Neutrophil (primary cell): ENCODE measurements around the gene PLEKHH3.

Source experiments
- H3K27ac ChIP-seq: fragments of 200-600 bp; sonication (generic); 2 replicates; pipeline ENCODE4 v1.5.1; 2016; ENCODE audit warnings: mild to moderate bottlenecking, moderate library complexity
- H3K27me3 ChIP-seq: fragments of 200-600 bp; sonication (generic); 2 replicates; pipeline ENCODE4 v1.6.0; 2016; ENCODE audit warnings: mild to moderate bottlenecking
- H3K36me3 ChIP-seq: fragments of 200-600 bp; sonication (generic); 2 replicates; pipeline ENCODE4 v1.5.1; 2017
- H3K4me1 ChIP-seq, 2 experiments: fragments of 200-600 bp in 1 of 2; sonication (generic) in 1 of 2; 1 replicate in 1 of 2; 2 replicates in 1 of 2; pipeline versions ENCODE4 v1.5.1 to v1.6.1; 2013 to 2016; ENCODE audit warnings: low read depth in 1 of 2, low read length in 1 of 2, mild to moderate bottlenecking in 1 of 2, moderate library complexity in 1 of 2; ENCODE audit not compliant: control insufficient read depth in 1 of 2, insufficient read depth in 1 of 2
- H3K4me3 ChIP-seq, 2 experiments: fragments of 200-600 bp in 1 of 2; sonication (generic) in 1 of 2; 1 replicate in 1 of 2; 2 replicates in 1 of 2; pipeline ENCODE4 v1.5.1; 2013 to 2016; ENCODE audit warnings: low read depth in 1 of 2, low read length in 1 of 2, mild to moderate bottlenecking in 1 of 2, moderate library complexity in 1 of 2
- H3K9me3 ChIP-seq: fragments of 200-600 bp; sonication (generic); 2 replicates; pipeline ENCODE4 v1.5.1; 2016
- TF ChIP-seq, protein P1 (sequence below): fragments of 200-600 bp; sonication (generic); IDR thresholded peaks from 2 replicates; pipeline ENCODE4 v1.5.1; 2016; ENCODE audit warnings: antibody characterized with exemption

Gene PLEKHH3, protein sequence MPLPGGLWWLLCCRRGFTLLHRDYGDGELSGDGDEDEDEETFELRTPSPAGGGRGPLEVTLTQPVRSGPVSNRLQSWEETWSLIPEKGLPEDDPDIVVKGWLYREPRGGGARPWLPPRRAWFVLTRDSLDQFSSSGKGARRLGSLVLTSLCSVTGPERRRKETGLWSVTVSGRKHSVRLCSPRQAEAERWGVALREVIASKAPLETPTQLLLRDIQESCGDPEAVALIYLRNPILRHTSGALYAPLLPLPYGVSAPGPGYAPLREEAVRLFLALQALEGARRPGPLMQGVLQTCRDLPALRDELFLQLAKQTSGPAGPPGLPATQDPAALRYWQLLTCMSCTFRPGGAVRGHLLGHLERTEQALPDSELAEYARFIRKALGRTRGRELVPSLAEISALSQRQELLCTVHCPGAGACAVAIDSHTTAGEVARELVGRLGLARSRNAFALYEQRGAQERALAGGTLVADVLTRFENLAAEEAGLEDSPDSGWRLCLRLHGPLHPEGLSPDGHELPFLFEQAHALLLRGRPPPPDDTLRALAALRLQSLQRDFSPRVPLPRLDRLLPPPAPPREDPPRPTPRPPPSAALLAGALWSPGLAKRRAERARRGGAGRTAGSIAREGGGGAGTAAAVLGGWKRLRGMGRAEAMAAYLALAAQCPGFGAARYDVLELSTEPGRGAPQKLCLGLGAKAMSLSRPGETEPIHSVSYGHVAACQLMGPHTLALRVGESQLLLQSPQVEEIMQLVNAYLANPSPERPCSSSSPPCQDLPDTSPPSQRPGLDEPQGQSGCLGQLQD

DNA sequence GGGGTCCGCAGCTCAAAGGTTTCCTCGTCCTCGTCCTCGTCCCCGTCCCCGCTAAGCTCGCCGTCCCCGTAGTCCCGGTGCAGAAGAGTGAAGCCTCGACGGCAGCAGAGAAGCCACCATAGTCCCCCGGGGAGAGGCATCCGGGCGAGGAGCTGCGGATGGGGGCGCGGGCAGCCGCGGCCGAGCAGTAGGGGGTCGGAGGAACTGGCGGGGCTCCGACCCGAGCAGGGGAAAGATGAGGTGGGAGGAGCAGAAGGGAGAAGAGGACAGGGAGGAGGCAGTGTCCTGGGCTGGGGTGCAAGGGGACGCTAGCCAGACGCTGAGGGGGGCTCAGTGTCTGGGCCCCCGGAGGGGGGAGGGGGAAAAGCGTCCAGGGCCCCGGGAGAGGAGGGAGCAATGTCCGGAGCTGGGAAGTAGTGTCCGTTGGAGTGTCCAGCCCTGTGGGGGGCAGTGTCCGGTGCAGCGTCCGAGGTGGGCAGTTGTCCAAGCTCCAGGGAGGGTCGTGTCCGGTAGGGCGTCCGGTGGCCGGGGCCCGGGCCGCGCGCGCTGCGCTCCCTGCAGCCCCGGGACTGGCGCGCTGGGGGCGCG, at the start of gene PLEKHH3:
Gene PLEKHH3 (minus strand): TSS at position 571 of the 588 bp plus-strand sequence. CDS start 431 bp downstream, at position 140.
- Histone ChIP-seq H3K4me3 (peak within 1 kb of the TSS; percentile 75 to 80), H3K4me1 (peaks cover 57 to 69% of the 10 kb centered on the region in 2 experiments), H3K9me3 (no peaks in the 10 kb centered on the region), H3K36me3 (no peaks in the 10 kb centered on the region), H3K27ac (peak within 1 kb of the TSS; percentile 73), H3K27me3 (peaks cover 72% of the 10 kb centered on the region)
- TF ChIP-seq, protein P1, sequence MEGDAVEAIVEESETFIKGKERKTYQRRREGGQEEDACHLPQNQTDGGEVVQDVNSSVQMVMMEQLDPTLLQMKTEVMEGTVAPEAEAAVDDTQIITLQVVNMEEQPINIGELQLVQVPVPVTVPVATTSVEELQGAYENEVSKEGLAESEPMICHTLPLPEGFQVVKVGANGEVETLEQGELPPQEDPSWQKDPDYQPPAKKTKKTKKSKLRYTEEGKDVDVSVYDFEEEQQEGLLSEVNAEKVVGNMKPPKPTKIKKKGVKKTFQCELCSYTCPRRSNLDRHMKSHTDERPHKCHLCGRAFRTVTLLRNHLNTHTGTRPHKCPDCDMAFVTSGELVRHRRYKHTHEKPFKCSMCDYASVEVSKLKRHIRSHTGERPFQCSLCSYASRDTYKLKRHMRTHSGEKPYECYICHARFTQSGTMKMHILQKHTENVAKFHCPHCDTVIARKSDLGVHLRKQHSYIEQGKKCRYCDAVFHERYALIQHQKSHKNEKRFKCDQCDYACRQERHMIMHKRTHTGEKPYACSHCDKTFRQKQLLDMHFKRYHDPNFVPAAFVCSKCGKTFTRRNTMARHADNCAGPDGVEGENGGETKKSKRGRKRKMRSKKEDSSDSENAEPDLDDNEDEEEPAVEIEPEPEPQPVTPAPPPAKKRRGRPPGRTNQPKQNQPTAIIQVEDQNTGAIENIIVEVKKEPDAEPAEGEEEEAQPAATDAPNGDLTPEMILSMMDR: no peak

DNA sequence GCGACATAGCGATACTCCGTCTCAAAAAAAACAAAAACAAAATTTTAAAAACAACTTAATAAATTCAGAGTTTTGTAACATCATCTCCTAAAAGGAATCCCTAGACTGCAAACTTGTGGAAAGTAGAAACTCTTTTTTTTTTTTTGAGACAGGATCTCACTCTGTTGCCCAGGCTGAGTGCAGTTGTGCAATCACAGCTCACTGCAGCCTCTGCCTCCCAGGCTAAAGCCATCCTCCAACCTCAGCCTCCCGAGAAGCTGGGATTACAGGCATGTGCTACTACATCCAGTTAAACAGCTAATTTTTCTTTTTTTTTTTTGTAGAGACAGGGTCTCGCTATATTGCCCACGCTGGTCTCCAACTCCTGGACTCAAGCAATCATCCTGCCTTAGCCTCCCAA, 48.3 kb upstream of the PLEKHH3 start:
- no peak overlapping the region for H3K4me3 ChIP-seq
- no peaks in the 10 kb centered on the region for H3K27me3 ChIP-seq
- H3K27ac ChIP-seq: no peak overlapping the region
- H3K4me1 ChIP-seq: no peaks in the 10 kb centered on the region
- peaks cover 96% of the 10 kb centered on the region for H3K36me3 ChIP-seq
- TF ChIP-seq, protein P1: no peak
- H3K9me3 ChIP-seq: no peaks in the 10 kb centered on the region

DNA sequence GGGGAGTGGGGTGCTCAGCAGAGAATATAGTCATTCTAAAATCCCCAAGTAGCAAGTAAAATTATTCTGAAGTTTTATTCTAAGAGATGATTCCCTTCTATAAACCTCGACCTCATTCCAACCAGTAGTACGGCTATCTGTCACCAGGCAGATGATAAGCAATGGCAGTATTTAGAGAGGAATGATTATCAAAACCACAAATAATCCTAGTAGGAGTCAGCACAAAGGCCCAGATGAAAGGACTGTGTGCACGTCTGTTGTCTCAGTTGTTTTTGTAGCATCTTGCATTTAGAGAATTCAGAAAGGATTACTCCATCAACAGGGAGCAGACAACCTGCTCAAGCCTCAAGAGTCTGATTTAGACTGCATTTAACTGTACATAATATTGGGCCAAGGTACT, 46.8 kb upstream of the PLEKHH3 start:
- TF ChIP-seq, protein P1: no peak
- Histone ChIP-seq H3K27ac (no peak overlapping the region), H3K27me3 (no peaks in the 10 kb centered on the region), H3K36me3 (peaks cover 96% of the 10 kb centered on the region), H3K4me1 (no peaks in the 10 kb centered on the region), H3K9me3 (no peaks in the 10 kb centered on the region), H3K4me3 (no peak overlapping the region)

DNA sequence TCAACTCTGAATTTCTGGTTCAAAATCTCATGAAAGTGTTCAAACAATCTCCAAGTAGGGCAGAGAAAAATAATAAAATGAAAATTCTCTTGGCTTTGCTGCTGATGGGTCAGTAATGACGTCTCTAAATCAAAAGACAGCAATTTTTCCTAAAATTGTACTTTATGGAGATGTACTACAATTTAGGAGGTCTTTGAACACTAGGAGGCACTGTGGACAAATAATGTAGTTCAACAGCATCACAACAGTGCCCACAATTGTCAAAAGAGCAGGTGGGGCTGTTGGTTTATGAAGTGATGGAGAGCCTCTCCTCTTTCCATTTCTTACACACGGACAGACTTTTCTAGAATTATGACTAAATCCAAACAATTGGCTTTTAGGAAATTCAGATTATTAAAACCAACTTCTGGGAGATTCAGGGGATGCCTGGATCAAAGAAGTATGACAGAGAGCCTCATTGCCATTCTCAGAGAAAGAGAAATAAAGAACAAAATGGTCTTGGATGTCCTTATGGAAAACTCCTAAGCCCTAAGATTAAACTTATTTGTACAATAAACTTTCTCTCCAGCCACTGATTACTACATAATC, 44.3 kb upstream of the PLEKHH3 start:
- H3K27me3 ChIP-seq: no peaks in the 10 kb centered on the region
- no peak overlapping the region for H3K27ac ChIP-seq
- H3K36me3 ChIP-seq: peaks cover 99% of the 10 kb centered on the region
- H3K4me3 ChIP-seq: no peak overlapping the region
- TF ChIP-seq, protein P1: peak; percentile 26
- no peaks in the 10 kb centered on the region for H3K4me1 ChIP-seq
- H3K9me3 ChIP-seq: no peaks in the 10 kb centered on the region

DNA sequence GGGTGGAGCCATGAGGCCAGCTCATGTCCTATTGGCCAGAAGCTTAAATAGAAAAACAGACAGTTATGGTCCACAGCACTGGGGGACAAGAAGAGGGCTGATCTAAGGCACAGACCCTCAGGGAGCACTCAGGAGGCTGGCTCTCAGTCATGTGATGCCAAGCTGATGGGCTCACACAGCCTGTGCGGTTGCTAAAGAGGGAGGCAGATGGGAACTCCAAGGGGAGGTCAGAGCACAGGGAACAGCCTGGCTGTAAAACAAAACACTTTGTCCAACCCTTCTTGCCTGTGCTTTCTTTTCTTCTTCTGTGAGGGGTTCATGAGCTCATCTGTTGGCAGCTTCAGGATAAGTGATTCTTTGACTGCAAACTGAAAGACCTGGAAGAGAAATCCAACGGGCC, 32.8 kb upstream of the PLEKHH3 start:
- H3K27ac ChIP-seq: no peak overlapping the region
- TF ChIP-seq, protein P1: no peak
- peaks cover 100% of the 10 kb centered on the region for H3K36me3 ChIP-seq
- no peak overlapping the region for H3K4me3 ChIP-seq
- H3K27me3 ChIP-seq: no peaks in the 10 kb centered on the region
- no peaks in the 10 kb centered on the region for H3K9me3 ChIP-seq
- no peaks in the 10 kb centered on the region for H3K4me1 ChIP-seq
